Skeletal muscle tissue (tissue), 5 donors: Measurements from ENCODE around the gene ATN1. TPM values are rescaled to one million over a fixed set of nuclear protein-coding genes. Genes with fewer than 3 reads are reported as not detected.
A peak's percentile ranks its signal among the peaks of the same experiment; 100 is the strongest.

Experiments
- H3K27ac ChIP-seq: one replicate; pipeline ENCODE4 v1.7.0; 2013; ENCODE audit warnings: mild to moderate bottlenecking, low read depth, low read length, inconsistent platforms
- H3K27me3 ChIP-seq, 3 donors: one replicate each; pipeline ENCODE4 v1.7.0; 2013; ENCODE audit warnings: low read length in 3 of 3; ENCODE audit not compliant: control insufficient read depth in 3 of 3, insufficient read depth in 3 of 3
- H3K36me3 ChIP-seq, 3 donors: one replicate each; pipeline ENCODE4 v1.7.0; 2013; ENCODE audit warnings: low read length in 3 of 3; ENCODE audit not compliant: control insufficient read depth in 3 of 3, insufficient read depth in 3 of 3
- H3K4me1 ChIP-seq, 3 donors: one replicate each; pipeline ENCODE4 v1.7.0; 2013; ENCODE audit warnings: low read length in 3 of 3, mild to moderate bottlenecking in 3 of 3; ENCODE audit not compliant: control insufficient read depth in 3 of 3, insufficient read depth in 3 of 3
- H3K4me3 ChIP-seq, 3 donors: one replicate each; pipeline ENCODE4 v1.7.0; 2013; ENCODE audit warnings: low read length in 3 of 3
- H3K9ac ChIP-seq, 3 donors: one replicate each; pipeline ENCODE4 v1.7.0; 2013; ENCODE audit warnings: low read length in 3 of 3, mild to moderate bottlenecking in 3 of 3, moderate library complexity in 2 of 3, low read depth in 1 of 3
- H3K9me3 ChIP-seq, 3 donors: one replicate each; pipeline ENCODE4 v1.7.0; 2013; ENCODE audit warnings: low read length in 3 of 3; ENCODE audit not compliant: control insufficient read depth in 3 of 3
- small RNA-seq: library from RNA; depleted of rRNA; stranded (forward); fragments of <200 nt; gene quantifications from one replicate; pipeline ENCODE3, GENCODE V24; 2014
- total RNA-seq: library from RNA; depleted of rRNA; stranded (reverse); fragments of >200 nt; gene quantifications from one replicate; pipeline ENCODE4 v1.2.3, GENCODE V29; 2014
- donor health status: Osteomylitis.

Gene ATN1
- total RNA-seq, 1 donor from 2014 or later: 7.3 TPM

GRCh38 chr12:6982532-6982931, 54.8 kb downstream of the ATN1 start:
- no peaks in the 10 kb centered on the region for H3K9me3 ChIP-seq
- no peaks in the 10 kb centered on the region for H3K4me1 ChIP-seq
- H3K27me3 ChIP-seq: no peaks in the 10 kb centered on the region
- no peak overlapping the region for H3K4me3 ChIP-seq
- peaks cover 45 to 64% (median 62%) of the 10 kb centered on the region in 3 donors for H3K36me3 ChIP-seq
- H3K27ac ChIP-seq: no peak overlapping the region
- no peak overlapping the region for H3K9ac ChIP-seq

- Histone ChIP-seq H3K27me3 (no peaks in the 10 kb centered on the region), H3K27ac (no peak overlapping the region), H3K9me3 (no peaks in the 10 kb centered on the region), H3K36me3 (peaks cover 7 to 25% (median 21%) of the 10 kb centered on the region in 3 donors), H3K4me1 (no peaks in the 10 kb centered on the region), H3K4me3 (no peak overlapping the region), H3K9ac (no peak overlapping the region)
Observed at GRCh38 chr12:6987956-6988553, 60.3 kb downstream of the ATN1 start.

Small RNA genes lying within 50 kb of the gene (small RNA-seq; reads per million reads assigned to genes)
- gene MIR141 (19.2 reads per million, percentile 93 among the genes with 10 or more reads in this experiment), gene MIR200C (2.2 reads per million, percentile 86 among the genes with 10 or more reads in this experiment), gene RNU7-1 (not detected), gene SCARNA12 (0.09 reads per million)

Other genes with a start within 250 kb of the ATN1 start
- gene ZNF384, start 238.6 kb upstream of the ATN1 start, total RNA-seq: 8.4 TPM
- gene PIANP, start 227.1 kb upstream of the ATN1 start, total RNA-seq: under 0.01 TPM
- gene COPS7A, start 203.9 kb upstream of the ATN1 start, total RNA-seq: 30.8 TPM
- gene MLF2, start 174.8 kb upstream of the ATN1 start, total RNA-seq: 73.6 TPM
- gene PTMS, start 161.6 kb upstream of the ATN1 start, total RNA-seq: 40.2 TPM
- not detected for gene LAG3, start 155.4 kb upstream of the ATN1 start, total RNA-seq
- gene CD4, start 138.4 kb upstream of the ATN1 start, total RNA-seq: 6.8 TPM
- 8.9 TPM for gene GPR162, start 106.1 kb upstream of the ATN1 start, total RNA-seq
- 19.8 TPM for gene P3H3, start 99.6 kb upstream of the ATN1 start, total RNA-seq
- 3.7 TPM for gene GNB3, start 87.0 kb upstream of the ATN1 start, total RNA-seq
- gene CDCA3, start 76.7 kb upstream of the ATN1 start, total RNA-seq: 3.1 TPM
- gene USP5, start 75.8 kb upstream of the ATN1 start, total RNA-seq: 61.6 TPM
- 1,878 TPM for gene TPI1, start 60.4 kb upstream of the ATN1 start, total RNA-seq
- 3.1 TPM for gene SPSB2, start 54.7 kb upstream of the ATN1 start, total RNA-seq
- 12.5 TPM for gene LRRC23, start 23.1 kb upstream of the ATN1 start, total RNA-seq
- gene ENO2, start 13.4 kb upstream of the ATN1 start, total RNA-seq: 2.6 TPM
- gene RNU7-1, start 15.9 kb downstream of the ATN1 start, total RNA-seq: not detected
- 205 TPM for gene C12orf57, start 16.1 kb downstream of the ATN1 start, total RNA-seq
- 7.8 TPM for gene PTPN6, start 23.4 kb downstream of the ATN1 start, total RNA-seq
- gene PHB2, start 42.7 kb downstream of the ATN1 start, total RNA-seq: 273 TPM
- gene EMG1, start 43.0 kb downstream of the ATN1 start, total RNA-seq: 28.2 TPM
- 14.6 TPM for gene LPCAT3, start 90.5 kb downstream of the ATN1 start, total RNA-seq
- 89.8 TPM for gene C1S, start 132.8 kb downstream of the ATN1 start, total RNA-seq
- gene C1R, start 164.5 kb downstream of the ATN1 start, total RNA-seq: 76.7 TPM
- gene C1RL, start 181.3 kb downstream of the ATN1 start, total RNA-seq: 10.4 TPM
- gene RBP5, start 200.9 kb downstream of the ATN1 start, total RNA-seq: not detected
- 15.1 TPM for gene CLSTN3, start 202.4 kb downstream of the ATN1 start, total RNA-seq